GM23248 (cell line): ENCODE results near the gene TRIAP1. TPM values are rescaled to one million over a fixed set of nuclear protein-coding genes. Genes with fewer than 3 reads are reported as not detected.

Experiments
- DNase-seq: peaks from one replicate; pipeline ENCODE4 v3.0.0-alpha.2; 2015
- H2AFZ ChIP-seq: fragments of 200-600 bp; sonication (generic); 2 replicates; pipeline ENCODE4 v1.6.1; 2016; ENCODE audit warnings: antibody characterized with exemption
- H3F3A ChIP-seq: fragments of 200-600 bp; sonication (generic); 2 replicates; pipeline ENCODE4 v1.6.1; 2016; ENCODE audit warnings: mild to moderate bottlenecking, antibody characterized with exemption, mixed run types; ENCODE audit not compliant: insufficient read depth
- H3K27ac ChIP-seq: fragments of 200-600 bp; sonication (generic); 2 replicates; pipeline ENCODE4 v1.5.1; 2016; ENCODE audit warnings: mild to moderate bottlenecking
- H3K27me3 ChIP-seq: fragments of 200-600 bp; sonication (generic); replicated peaks from 2 replicates; pipeline ENCODE4 v1.6.1; 2016; ENCODE audit warnings: mild to moderate bottlenecking; ENCODE audit not compliant: insufficient read depth
- H3K36me3 ChIP-seq: fragments of 200-600 bp; sonication (generic); 2 replicates; pipeline ENCODE4 v1.6.1; 2016; ENCODE audit warnings: low read depth, mild to moderate bottlenecking
- H3K4me1 ChIP-seq: fragments of 200-600 bp; sonication (generic); 2 replicates; pipeline ENCODE4 v1.6.1; 2016; ENCODE audit warnings: mild to moderate bottlenecking; ENCODE audit not compliant: insufficient read depth
- H3K4me2 ChIP-seq: fragments of 200-600 bp; sonication (generic); one replicate; pipeline ENCODE4 v1.6.1; 2016; ENCODE audit warnings: mild to moderate bottlenecking; ENCODE audit not compliant: unreplicated experiment
- H3K4me3 ChIP-seq: fragments of 200-600 bp; sonication (generic); 2 replicates; pipeline ENCODE4 v1.5.1; 2016; ENCODE audit warnings: mild to moderate bottlenecking
- H3K79me2 ChIP-seq: fragments of 200-600 bp; sonication (generic); 2 replicates; pipeline ENCODE4 v1.6.1; 2016; ENCODE audit warnings: mild to moderate bottlenecking; ENCODE audit not compliant: insufficient read depth
- H3K9ac ChIP-seq: fragments of 200-600 bp; sonication (generic); 2 replicates; pipeline ENCODE4 v1.6.1; 2016; ENCODE audit warnings: mild to moderate bottlenecking
- H3K9me2 ChIP-seq: fragments of 200-600 bp; sonication (generic); 2 replicates; pipeline ENCODE4 v1.6.1; 2016; ENCODE audit warnings: mixed run types, mild to moderate bottlenecking, moderate library complexity; ENCODE audit not compliant: insufficient read depth
- H3K9me3 ChIP-seq: fragments of 200-600 bp; sonication (generic); one replicate; pipeline ENCODE4 v1.6.1; 2017; ENCODE audit warnings: low read depth
- H4K20me1 ChIP-seq: fragments of 200-600 bp; sonication (generic); 2 replicates; pipeline ENCODE4 v1.6.0; 2016; ENCODE audit not compliant: insufficient read depth
- EZH2 ChIP-seq: fragments of 200-600 bp; sonication (generic); IDR thresholded peaks from 2 replicates; pipeline ENCODE4 v1.6.1; 2018; ENCODE audit warnings: antibody characterized with exemption, mild to moderate bottlenecking; ENCODE audit not compliant: insufficient read depth, poor library complexity, severe bottlenecking
- EZH2phosphoT487 ChIP-seq: fragments of 200-600 bp; sonication (generic); IDR thresholded peaks from 2 replicates; pipeline ENCODE4 v1.6.1; 2018; ENCODE audit warnings: antibody characterized with exemption, moderate library complexity, mild to moderate bottlenecking, low read depth; ENCODE audit not compliant: insufficient read depth
- WGBS, 2 experiments: methylation state at CpG; one replicate each; pipeline ENCODE4 v1.1.6; 2015 to 2017; ENCODE audit warnings: low lambda C conversion rate in 2 of 2, low coverage in 1 of 2; ENCODE audit errors: missing lambda C conversion rate in 2 of 2; 5-methylcytosine and 5-hydroxymethylcytosine counted together
- in situ Hi-C: fragments of 300-500 bp; cut with MboI; formaldehyde crosslinking; loops from 2 replicates; pipeline ENCODE4 v1.15.0; 2020
- polyA plus RNA-seq: library from polyadenylated mRNA; unstranded; fragments of >200 nt; fragmentation: Nextera tagmentation; extraction: Ambion mirVana; gene quantifications from 2 replicates; pipeline ENCODE4 v1.2.1, GENCODE V29; 2016
- total RNA-seq: library from RNA; depleted of rRNA; stranded (reverse); fragments of >200 nt; shearing (Covaris generic); gene quantifications from 2 replicates; pipeline ENCODE4 v1.2.3, GENCODE V29; 2014; rRNA removed

The TRIAP1 gene
- total and polyA plus RNA-seq, 2 experiments from 2014 or later, result 45.6 to 68.6 TPM

DNA sequence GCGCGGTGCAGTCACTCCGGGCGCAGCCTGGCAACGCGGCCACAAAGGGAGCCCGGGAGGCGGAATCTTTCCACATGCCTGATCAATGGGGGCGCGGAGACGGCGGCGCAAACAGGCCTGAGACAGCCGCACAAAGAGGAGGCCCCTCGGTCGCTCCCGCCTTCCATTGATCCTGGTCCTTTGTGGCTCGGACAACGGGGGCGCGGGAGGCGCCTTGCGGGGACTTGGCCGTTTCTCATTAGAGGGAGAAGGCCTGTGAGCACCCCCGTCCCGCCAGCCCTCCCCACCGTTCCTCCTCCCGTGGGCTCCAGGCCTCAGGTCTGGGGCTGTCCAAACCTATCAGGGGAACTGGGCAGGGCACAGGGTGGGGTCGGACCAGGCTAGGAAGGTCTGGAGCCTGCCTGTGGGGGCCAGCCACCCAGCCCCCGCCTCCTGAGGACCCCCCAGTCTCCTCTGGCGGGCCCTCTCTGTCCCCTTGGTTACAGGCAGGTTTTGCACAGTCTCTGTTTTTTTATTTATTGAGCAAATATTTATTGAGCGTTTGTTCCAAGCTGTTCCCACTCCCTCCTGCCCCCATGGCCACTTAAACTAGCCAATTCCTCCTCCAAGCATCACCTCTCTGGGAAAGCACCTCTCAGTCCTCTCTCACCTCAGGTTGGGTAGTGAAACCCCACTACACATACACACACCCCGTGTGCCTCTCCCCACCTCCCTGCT, 48.2 kb downstream of the TRIAP1 start:
- no peak overlapping the region for H3K4me2 ChIP-seq
- in situ Hi-C loops, result no loop called here

DNA sequence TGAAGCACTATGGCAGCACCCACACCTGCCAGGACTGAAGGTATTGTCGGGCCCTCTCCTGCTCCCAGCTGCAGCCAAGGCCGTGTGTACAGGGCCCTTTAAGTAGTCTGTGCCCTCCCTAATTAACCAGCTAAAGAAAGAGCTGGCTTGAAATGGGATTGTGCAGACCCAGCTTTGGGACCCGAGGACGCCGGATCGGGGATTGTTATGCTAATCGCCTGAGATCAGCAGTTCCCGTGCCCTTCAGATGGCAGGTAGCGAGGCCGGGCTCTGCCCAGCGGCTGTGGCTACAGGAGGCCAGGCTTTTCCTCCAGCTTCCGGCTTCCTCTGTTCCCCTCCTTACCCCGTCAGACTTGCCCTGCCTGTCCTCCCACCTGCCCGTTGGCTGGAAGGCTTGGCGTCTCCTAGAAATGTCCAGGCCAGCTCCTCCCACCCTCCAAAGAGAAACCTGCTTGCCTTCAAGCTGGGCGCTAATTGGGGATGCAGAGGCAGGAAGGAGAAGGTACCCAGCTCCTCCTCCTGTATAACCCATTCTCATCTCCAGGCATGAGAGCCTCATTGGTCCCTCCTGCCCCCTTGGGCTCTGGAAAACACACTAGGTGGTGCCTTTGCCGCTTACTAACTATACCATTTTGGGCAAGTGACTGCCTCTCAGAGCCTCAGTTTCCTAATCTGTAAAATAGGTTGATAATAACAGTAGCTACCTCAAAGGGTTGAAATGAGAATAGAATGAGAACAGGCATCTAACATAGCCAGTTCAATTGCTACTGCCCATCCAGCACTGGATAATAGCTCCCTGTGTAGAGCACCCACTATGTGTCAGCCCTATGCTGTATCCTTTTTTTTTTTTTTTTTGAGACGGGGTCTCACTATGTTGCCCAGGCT, 51.5 kb downstream of the TRIAP1 start:
- TF ChIP-seq EZH2 (no peak), EZH2phosphoT487 (no peak)
- DNase-seq, result no peak
- no peaks in the 10 kb centered on the region for H3K79me2 ChIP-seq
- no peak overlapping the region for H3K4me2 ChIP-seq
- H3K9me2 ChIP-seq, result no peaks in the 10 kb centered on the region
- H3K9ac ChIP-seq, result no peak overlapping the region
- H2AFZ ChIP-seq, result no peak overlapping the region
- no peaks in the 10 kb centered on the region for H4K20me1 ChIP-seq
- H3K4me1 ChIP-seq, result no peaks in the 10 kb centered on the region
- no peaks in the 10 kb centered on the region for H3K36me3 ChIP-seq
- H3K4me3 ChIP-seq, result no peak overlapping the region
- H3K9me3 ChIP-seq, result no peaks in the 10 kb centered on the region
- H3K27ac ChIP-seq, result no peak overlapping the region
- no peaks in the 10 kb centered on the region for H3F3A ChIP-seq
- H3K27me3 ChIP-seq, result peaks cover 21% of the 10 kb centered on the region
- 16 to 19% methylated on average over 18 of the region's 18 CpGs for WGBS, 2 experiments
- in situ Hi-C loops, result no loop called here

More for the DNA sequence above, 48.2 kb downstream of the TRIAP1 start:
- H3K79me2 ChIP-seq, result no peaks in the 10 kb centered on the region
- no peak overlapping the region for H3K4me3 ChIP-seq
- H3K36me3 ChIP-seq, result no peaks in the 10 kb centered on the region
- H3K9me2 ChIP-seq, result no peaks in the 10 kb centered on the region
- no peaks in the 10 kb centered on the region for H3K4me1 ChIP-seq
- H3F3A ChIP-seq, result no peaks in the 10 kb centered on the region
- TF ChIP-seq EZH2phosphoT487, result no peak
- TF ChIP-seq EZH2, result no peak
- 39 to 43% methylated on average over 30 to 33 of the region's 33 CpGs for WGBS, 2 experiments
- no peak overlapping the region for H3K27ac ChIP-seq
- DNase-seq, result no peak
- peaks cover 25% of the 10 kb centered on the region for H3K27me3 ChIP-seq
- no peaks in the 10 kb centered on the region for H3K9me3 ChIP-seq
- no peak overlapping the region for H3K9ac ChIP-seq
- H2AFZ ChIP-seq, result no peak overlapping the region
- no peaks in the 10 kb centered on the region for H4K20me1 ChIP-seq

Other genes starting within 250 kb of the TRIAP1 start
- gene RPLP0, start 245.3 kb downstream of the TRIAP1 start, total RNA-seq, result 4,120 and 4,786 TPM in 2 replicates
- 1,272 and 1,276 TPM in 2 replicates for gene RPLP0, start 245.3 kb downstream of the TRIAP1 start, polyA plus RNA-seq
- 63.7 and 87.2 TPM in 2 replicates for gene PXN, start 180.7 kb downstream of the TRIAP1 start, total RNA-seq
- 134 and 135 TPM in 2 replicates for gene PXN, start 180.7 kb downstream of the TRIAP1 start, polyA plus RNA-seq
- under 0.01 TPM in 1 of 2 replicates, not detected in the other for gene RNU4-2, start 154.5 kb downstream of the TRIAP1 start, total RNA-seq
- gene RNU4-2, start 154.5 kb downstream of the TRIAP1 start, polyA plus RNA-seq, result 4.0 and 6.9 TPM in 2 replicates
- not detected in 2 replicates for gene RNU4-1, start 153.1 kb downstream of the TRIAP1 start, total RNA-seq
- 4.1 TPM in 1 of 2 replicates, not detected in the other for gene RNU4-1, start 153.1 kb downstream of the TRIAP1 start, polyA plus RNA-seq
- not detected in 2 replicates for gene SIRT4, start 144.1 kb downstream of the TRIAP1 start, total RNA-seq
- 1.4 TPM in 2 replicates for gene SIRT4, start 144.1 kb downstream of the TRIAP1 start, polyA plus RNA-seq
- gene PLA2G1B, start 118.6 kb downstream of the TRIAP1 start, total RNA-seq, result not detected in 2 replicates
- gene PLA2G1B, start 118.6 kb downstream of the TRIAP1 start, polyA plus RNA-seq, result not detected in 2 replicates
- not detected in 2 replicates for gene MSI1, start 77.2 kb downstream of the TRIAP1 start, total RNA-seq
- not detected in 2 replicates for gene MSI1, start 77.2 kb downstream of the TRIAP1 start, polyA plus RNA-seq
- gene COX6A1, start 8.3 kb downstream of the TRIAP1 start, total RNA-seq, result 247 and 358 TPM in 2 replicates
- gene COX6A1, start 8.3 kb downstream of the TRIAP1 start, polyA plus RNA-seq, result 806 and 824 TPM in 2 replicates
- 15.9 and 17.2 TPM in 2 replicates for gene GATC, start 60 bp upstream of the TRIAP1 start, total RNA-seq
- 18.3 and 18.8 TPM in 2 replicates for gene GATC, start 60 bp upstream of the TRIAP1 start, polyA plus RNA-seq
- gene SRSF9, start 23.4 kb upstream of the TRIAP1 start, total RNA-seq, result 129 and 154 TPM in 2 replicates
- 329 and 345 TPM in 2 replicates for gene SRSF9, start 23.4 kb upstream of the TRIAP1 start, polyA plus RNA-seq
- gene DYNLL1, start 49.7 kb upstream of the TRIAP1 start, total RNA-seq, result 301 and 340 TPM in 2 replicates
- 778 and 782 TPM in 2 replicates for gene DYNLL1, start 49.7 kb upstream of the TRIAP1 start, polyA plus RNA-seq
- gene COQ5, start 82.8 kb upstream of the TRIAP1 start, total RNA-seq, result 32.6 and 33.0 TPM in 2 replicates
- gene COQ5, start 82.8 kb upstream of the TRIAP1 start, polyA plus RNA-seq, result 39.9 and 42.9 TPM in 2 replicates
- gene RNF10, start 88.0 kb upstream of the TRIAP1 start, total RNA-seq, result 52.6 and 69.3 TPM in 2 replicates
- 114 and 130 TPM in 2 replicates for gene RNF10, start 88.0 kb upstream of the TRIAP1 start, polyA plus RNA-seq
- 20.1 and 38.9 TPM in 2 replicates for gene POP5, start 135.0 kb upstream of the TRIAP1 start, total RNA-seq
- gene POP5, start 135.0 kb upstream of the TRIAP1 start, polyA plus RNA-seq, result 63.3 and 68.4 TPM in 2 replicates
- gene CABP1, start 194.2 kb upstream of the TRIAP1 start, total RNA-seq, result not detected in 2 replicates
- gene CABP1, start 194.2 kb upstream of the TRIAP1 start, polyA plus RNA-seq, result not detected in 2 replicates
- 79.3 and 79.4 TPM in 2 replicates for gene MLEC, start 240.8 kb upstream of the TRIAP1 start, total RNA-seq
- 114 and 119 TPM in 2 replicates for gene MLEC, start 240.8 kb upstream of the TRIAP1 start, polyA plus RNA-seq